GM18868 (cell line): Measurements from ENCODE around the gene OSBP2.
"Not testable (repeated sequence)": the region's sequence is repeated elsewhere in the genome, so short reads cannot be mapped to it uniquely, and the experiment has no call there.

Experiments used
- ATAC-seq: cut with Tn5 transposase; IDR thresholded peaks from one replicate; pipeline ENCODE4 v1.9.1; 2021; ENCODE audit warnings: mild to moderate bottlenecking, moderate library complexity; ENCODE audit not compliant: unreplicated experiment

OSBP2 gene

GRCh38 chr22:30718491-30718890, 23.8 kb downstream of the OSBP2 start:
- no peak for ATAC-seq

- no peak for ATAC-seq
Measured at GRCh38 chr22:30718938-30719337, 24.3 kb downstream of the OSBP2 start.

- no peak for ATAC-seq
Measured at GRCh38 chr22:30720263-30720837, 25.7 kb downstream of the OSBP2 start.

- ATAC-seq: no peak
Measured at GRCh38 chr22:30721741-30722140, 27.1 kb downstream of the OSBP2 start.

GRCh38 chr22:30728826-30729225, 34.2 kb downstream of the OSBP2 start:
- ATAC-seq: no peak

GRCh38 chr22:30731658-30732057, 37.0 kb downstream of the OSBP2 start:
- no peak for ATAC-seq

GRCh38 chr22:30732426-30732825, 37.8 kb downstream of the OSBP2 start:
- no peak for ATAC-seq

GRCh38 chr22:30733181-30733631, 38.5 kb downstream of the OSBP2 start:
- ATAC-seq: no peak

GRCh38 chr22:30740007-30740406, 45.3 kb downstream of the OSBP2 start:
- not testable (repeated sequence) for ATAC-seq

- ATAC-seq: not testable (repeated sequence)
Measured at GRCh38 chr22:30740511-30740910, 45.8 kb downstream of the OSBP2 start.

- ATAC-seq: no peak
Measured at GRCh38 chr22:30742291-30743256, 47.9 kb downstream of the OSBP2 start.

GRCh38 chr22:30743257-30744020, 48.8 kb downstream of the OSBP2 start:
- no peak for ATAC-seq

- no peak for ATAC-seq
Measured at GRCh38 chr22:30744224-30744623, 49.5 kb downstream of the OSBP2 start.

- ATAC-seq: no peak
Measured at GRCh38 chr22:30747493-30747892, 52.8 kb downstream of the OSBP2 start.

- ATAC-seq: no peak
Measured at GRCh38 chr22:30749272-30749671, 54.6 kb downstream of the OSBP2 start.

GRCh38 chr22:30749849-30750248, 55.2 kb downstream of the OSBP2 start:
- ATAC-seq: no peak

- ATAC-seq: no peak
Measured at GRCh38 chr22:30751529-30751928, 56.9 kb downstream of the OSBP2 start.

GRCh38 chr22:30752771-30753170, 58.1 kb downstream of the OSBP2 start:
- ATAC-seq: no peak

- no peak for ATAC-seq
Measured at GRCh38 chr22:30753701-30754100, 59.0 kb downstream of the OSBP2 start.

GRCh38 chr22:30754521-30754920, 59.8 kb downstream of the OSBP2 start:
- ATAC-seq: no peak

GRCh38 chr22:30754971-30755758, 60.5 kb downstream of the OSBP2 start:
- no peak for ATAC-seq
